GM12891 (cell line): ENCODE data around the gene STAB2.

Experiments
- PAX5 ChIP-seq: IDR thresholded peaks from 2 replicates; pipeline ENCODE4 v1.6.1; 2011; ENCODE audit warnings: low read length, moderate library complexity, mild to moderate bottlenecking; ENCODE audit not compliant: insufficient read depth, severe bottlenecking
- POLR2A ChIP-seq: IDR thresholded peaks from 2 replicates; pipeline ENCODE4 v1.6.1; 2011; ENCODE audit warnings: low read depth, low read length, control low read depth
- POLR2AphosphoS5 ChIP-seq: IDR thresholded peaks from 2 replicates; pipeline ENCODE4 v1.6.1; 2011; ENCODE audit warnings: low read depth, low read length, control low read depth
- SPI1 ChIP-seq: IDR thresholded peaks from 2 replicates; pipeline ENCODE4 v1.6.1; 2011; ENCODE audit warnings: low read depth, low read length, control low read depth
- TAF1 ChIP-seq: IDR thresholded peaks from 2 replicates; pipeline ENCODE4 v1.6.1; 2011; ENCODE audit warnings: low read depth, low read length, control low read depth

- TF ChIP-seq POLR2AphosphoS5 (no peak), SPI1 (no peak), POLR2A (no peak), TAF1 (no peak), PAX5 (no peak)
Observed at GRCh38 chr12:103588680-103589079, 1.6 kb downstream of the STAB2 start.
